WTC11 (cell line): Measurements from ENCODE around the gene RPL9.

Source experiments
- CTCF ChIP-seq: fragments of 200-600 bp; IDR thresholded peaks from 2 replicates; pipeline ENCODE4 v1.8.0; 2022; ENCODE audit warnings: antibody characterized with exemption
- FOXP4 ChIP-seq: sonication (generic); formaldehyde crosslinking; IDR thresholded peaks from 2 replicates; pipeline ENCODE4 v1.8.0; 2022; ENCODE audit warnings: mild to moderate bottlenecking, missing genetic modification reagents
- ZNF121 ChIP-seq: sonication (generic); formaldehyde crosslinking; IDR thresholded peaks from 2 replicates; pipeline ENCODE4 v1.8.0; 2023; ENCODE audit warnings: missing genetic modification reagents

- TF ChIP-seq FOXP4 (CRISPR knock-in tag) (no peak), CTCF (no peak), ZNF121 (CRISPR knock-in tag) (no peak)
Observed at GRCh38 chr4:39494354-39494753, 35.6 kb upstream of the RPL9 start.
